ENCODE measurements around the gene PLA2G6.

PLA2G6 gene

DNA sequence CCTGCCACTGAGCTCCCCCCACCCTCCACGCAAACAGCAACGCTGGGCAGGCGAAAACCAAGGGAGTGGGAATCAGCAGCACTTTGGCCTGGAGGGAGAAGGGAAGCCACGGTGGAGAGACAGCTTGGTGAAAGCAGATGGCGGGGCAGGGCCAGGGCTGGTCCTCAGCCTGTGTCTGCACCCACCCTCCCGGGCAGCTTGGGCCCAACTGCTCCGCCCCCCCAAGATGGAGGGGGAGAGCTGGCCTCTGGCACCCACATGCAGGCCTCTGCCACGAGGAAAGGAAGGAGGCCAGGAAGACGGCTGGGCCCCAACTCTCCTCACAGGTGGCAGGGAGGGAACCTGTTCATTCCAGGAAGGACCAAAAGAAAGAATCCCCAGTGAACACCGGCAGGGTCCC is 38.0 kb upstream of the PLA2G6 start:
- H3K27ac ChIP-seq = no peak overlapping the region
- H3K4me2 ChIP-seq (ENCODE audit: low read length) = no peak overlapping the region
- H3K36me3 ChIP-seq (ENCODE audit: control insufficient read depth, insufficient read depth, low read length) = no peaks in the 10 kb centered on the region
- H3K9ac ChIP-seq = no peak overlapping the region
- no peaks in the 10 kb centered on the region for H3K4me1 ChIP-seq
- TF ChIP-seq, protein P1, sequence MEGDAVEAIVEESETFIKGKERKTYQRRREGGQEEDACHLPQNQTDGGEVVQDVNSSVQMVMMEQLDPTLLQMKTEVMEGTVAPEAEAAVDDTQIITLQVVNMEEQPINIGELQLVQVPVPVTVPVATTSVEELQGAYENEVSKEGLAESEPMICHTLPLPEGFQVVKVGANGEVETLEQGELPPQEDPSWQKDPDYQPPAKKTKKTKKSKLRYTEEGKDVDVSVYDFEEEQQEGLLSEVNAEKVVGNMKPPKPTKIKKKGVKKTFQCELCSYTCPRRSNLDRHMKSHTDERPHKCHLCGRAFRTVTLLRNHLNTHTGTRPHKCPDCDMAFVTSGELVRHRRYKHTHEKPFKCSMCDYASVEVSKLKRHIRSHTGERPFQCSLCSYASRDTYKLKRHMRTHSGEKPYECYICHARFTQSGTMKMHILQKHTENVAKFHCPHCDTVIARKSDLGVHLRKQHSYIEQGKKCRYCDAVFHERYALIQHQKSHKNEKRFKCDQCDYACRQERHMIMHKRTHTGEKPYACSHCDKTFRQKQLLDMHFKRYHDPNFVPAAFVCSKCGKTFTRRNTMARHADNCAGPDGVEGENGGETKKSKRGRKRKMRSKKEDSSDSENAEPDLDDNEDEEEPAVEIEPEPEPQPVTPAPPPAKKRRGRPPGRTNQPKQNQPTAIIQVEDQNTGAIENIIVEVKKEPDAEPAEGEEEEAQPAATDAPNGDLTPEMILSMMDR (IDR thresholded peaks at IDR 0.05) = no peak
- no peak overlapping the region for H3K4me3 ChIP-seq (ENCODE audit: low read depth, low read length)
- H3K9me3 ChIP-seq (ENCODE audit: control insufficient read depth, low read length) = no peaks in the 10 kb centered on the region
- H3K79me2 ChIP-seq = no peaks in the 10 kb centered on the region
- H2AFZ ChIP-seq = no peak overlapping the region
- H3K27me3 ChIP-seq (ENCODE audit: control insufficient read depth, insufficient read depth, low read length) = no peaks in the 10 kb centered on the region

DNA sequence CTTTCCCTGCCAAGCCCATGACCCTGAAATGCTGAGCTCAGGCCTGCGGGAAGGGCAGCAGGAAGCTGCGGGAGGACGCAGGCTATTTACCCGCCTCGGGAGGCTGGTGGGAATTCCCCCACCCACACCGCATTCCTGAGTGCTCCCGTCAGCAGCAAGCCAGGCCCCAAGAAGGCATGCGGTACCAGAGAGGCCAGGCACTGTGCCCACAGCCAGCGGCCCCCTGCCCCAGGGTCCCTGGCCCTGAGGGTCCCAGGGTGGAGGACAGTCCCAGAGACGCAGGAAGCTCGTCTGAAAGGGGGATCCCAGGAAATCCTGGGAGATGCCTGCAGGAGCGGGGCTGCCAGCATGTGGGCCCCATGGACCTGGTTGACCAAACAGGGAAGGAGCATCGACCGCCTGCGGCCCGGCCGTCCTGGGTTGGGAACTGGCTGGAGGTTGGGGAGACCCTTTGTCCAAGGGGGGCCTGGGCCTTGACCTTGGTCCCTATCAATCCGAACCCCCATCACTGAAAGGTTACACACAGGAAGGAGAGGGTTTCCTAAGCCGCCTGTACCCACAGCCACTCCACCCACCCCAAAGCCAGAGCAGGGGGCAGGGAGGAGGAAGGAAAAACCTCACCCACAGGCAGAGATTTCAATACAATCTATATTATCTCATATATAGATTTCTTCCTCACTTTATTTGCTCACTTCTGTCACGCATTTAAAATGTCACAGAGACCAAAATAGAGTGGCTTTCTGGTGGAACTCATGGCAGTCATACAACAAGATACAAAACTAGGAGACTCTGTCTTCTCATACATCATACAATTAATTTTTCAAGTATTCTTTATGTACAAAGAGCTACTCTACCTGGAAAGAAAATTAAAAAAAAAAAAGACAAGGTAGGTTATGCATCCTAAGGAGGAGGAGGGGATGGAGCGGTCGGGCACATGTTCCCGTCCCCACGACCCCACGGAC is 37.3 kb upstream of the PLA2G6 start:
- TF ChIP-seq, protein P1 (IDR thresholded peaks at IDR 0.05) = no peak
- H3K4me1 ChIP-seq = no peaks in the 10 kb centered on the region
- H3K9ac ChIP-seq = no peak overlapping the region
- H2AFZ ChIP-seq = no peak overlapping the region
- H3K36me3 ChIP-seq (ENCODE audit: control insufficient read depth, insufficient read depth, low read length) = no peaks in the 10 kb centered on the region
- H3K9me3 ChIP-seq (ENCODE audit: control insufficient read depth, low read length) = no peaks in the 10 kb centered on the region
- H3K27me3 ChIP-seq (ENCODE audit: control insufficient read depth, insufficient read depth, low read length) = no peaks in the 10 kb centered on the region
- peak overlapping the region; percentile 24 for H3K27ac ChIP-seq
- peak overlapping the region; percentile 31 for H3K4me2 ChIP-seq (ENCODE audit: low read length)
- H3K4me3 ChIP-seq (ENCODE audit: low read depth, low read length) = no peak overlapping the region
- no peaks in the 10 kb centered on the region for H3K79me2 ChIP-seq

DNA sequence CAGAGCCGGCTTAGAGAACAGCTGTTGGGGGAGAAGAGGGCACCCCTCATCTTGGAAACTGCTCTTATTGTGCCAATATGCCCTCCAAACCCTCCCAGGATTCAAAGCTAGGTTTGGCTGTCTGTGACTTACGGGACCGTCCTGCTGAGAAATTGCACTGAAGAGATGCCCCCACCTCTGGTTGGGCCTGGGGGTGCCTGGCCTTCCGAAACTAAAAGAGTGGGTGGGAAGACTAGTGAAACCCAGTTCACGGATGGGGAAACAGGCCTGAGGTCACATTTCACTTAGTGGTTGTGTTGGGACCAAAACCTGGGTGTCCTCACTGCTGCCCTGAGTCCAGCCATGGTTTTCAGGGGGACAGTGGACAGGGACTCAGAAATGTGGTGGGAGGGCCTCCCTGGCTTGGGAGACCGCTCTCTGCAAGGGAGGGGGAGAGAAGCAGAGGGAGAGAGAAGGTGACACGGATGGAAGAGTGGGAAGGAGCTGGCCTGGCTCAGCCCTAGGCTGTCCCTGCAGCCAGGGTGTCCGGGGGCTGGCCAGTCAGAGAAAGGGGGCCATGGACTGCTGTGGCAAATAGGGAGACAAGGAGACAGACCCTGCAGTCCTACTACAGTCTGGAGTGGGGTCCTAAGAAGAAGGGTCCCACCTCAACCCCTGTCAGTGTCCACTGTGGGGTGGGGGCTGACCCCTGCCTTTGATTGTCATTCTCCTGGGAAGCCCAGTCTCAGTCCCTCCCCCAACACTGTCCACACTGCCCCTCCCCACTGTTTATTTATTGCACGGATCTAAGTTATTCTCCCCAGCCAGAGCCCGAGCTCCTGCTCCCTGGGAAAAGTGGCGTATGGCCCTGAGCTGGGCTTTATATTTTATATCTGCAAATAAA is 33.8 kb upstream of the PLA2G6 start:
- no peaks in the 10 kb centered on the region for H3K4me1 ChIP-seq

DNA sequence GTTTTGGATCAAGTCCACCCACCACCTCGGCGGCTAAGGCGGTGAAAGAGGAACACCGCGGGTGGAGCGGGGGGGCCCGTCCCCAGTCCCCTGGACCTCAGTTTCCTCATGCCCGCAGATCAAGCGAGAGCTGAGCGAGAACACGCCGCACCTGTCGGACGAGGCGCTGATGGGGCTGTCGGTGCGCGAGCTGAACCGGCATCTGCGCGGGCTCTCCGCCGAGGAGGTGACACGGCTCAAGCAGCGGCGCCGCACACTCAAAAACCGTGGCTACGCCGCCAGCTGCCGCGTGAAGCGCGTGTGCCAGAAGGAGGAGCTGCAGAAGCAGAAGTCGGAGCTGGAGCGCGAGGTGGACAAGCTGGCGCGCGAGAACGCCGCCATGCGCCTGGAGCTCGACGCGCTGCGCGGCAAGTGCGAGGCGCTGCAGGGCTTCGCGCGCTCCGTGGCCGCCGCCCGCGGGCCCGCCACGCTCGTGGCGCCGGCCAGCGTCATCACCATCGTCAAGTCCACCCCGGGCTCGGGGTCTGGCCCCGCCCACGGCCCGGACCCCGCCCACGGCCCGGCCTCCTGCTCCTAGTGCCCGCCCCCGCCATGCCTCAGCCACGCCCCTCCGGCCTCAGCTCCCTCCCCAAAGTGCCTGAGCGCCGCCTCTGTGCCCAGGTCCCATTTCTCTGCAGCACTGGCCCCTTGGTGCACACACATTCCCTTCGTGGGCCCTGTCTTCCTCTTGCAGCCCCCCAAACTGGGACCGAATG is 32.8 kb upstream of the PLA2G6 start:
- Histone ChIP-seq H3K27ac (no peak overlapping the region), H3K79me2 (no peaks in the 10 kb centered on the region), H3K4me2 (ENCODE audit: low read length) (peak overlapping the region; percentile 47), H3K9ac (no peak overlapping the region), H3K4me1 (no peaks in the 10 kb centered on the region), H3K36me3 (ENCODE audit: control insufficient read depth, insufficient read depth, low read length) (no peaks in the 10 kb centered on the region), H2AFZ (no peak overlapping the region), H3K9me3 (ENCODE audit: control insufficient read depth, low read length) (no peaks in the 10 kb centered on the region), H3K27me3 (ENCODE audit: control insufficient read depth, insufficient read depth, low read length) (no peaks in the 10 kb centered on the region), H3K4me3 (ENCODE audit: low read depth, low read length) (peak overlapping the region; percentile 16)
- TF ChIP-seq, protein P1 (IDR thresholded peaks at IDR 0.05) = no peak

More for the DNA sequence above, 33.8 kb upstream of the PLA2G6 start:
- Histone ChIP-seq H3K79me2 (no peaks in the 10 kb centered on the region), H3K36me3 (ENCODE audit: control insufficient read depth, insufficient read depth, low read length) (no peaks in the 10 kb centered on the region), H2AFZ (no peak overlapping the region), H3K4me3 (ENCODE audit: low read depth, low read length) (no peak overlapping the region), H3K4me2 (ENCODE audit: low read length) (peak overlapping the region; percentile 47), H3K27me3 (ENCODE audit: control insufficient read depth, insufficient read depth, low read length) (no peaks in the 10 kb centered on the region), H3K27ac (no peak overlapping the region), H3K9me3 (ENCODE audit: control insufficient read depth, low read length) (no peaks in the 10 kb centered on the region), H3K9ac (no peak overlapping the region)
- TF ChIP-seq, protein P1 (IDR thresholded peaks at IDR 0.05) = no peak
